B cell (primary cell): ENCODE results near the gene EIF4G1.

Source experiments
- EZH2 ChIP-seq: IDR thresholded peaks from 2 replicates; pipeline ENCODE4 v1.6.1; 2012; ENCODE audit warnings: borderline replicate concordance, low read depth, mild to moderate bottlenecking, moderate library complexity, low read length; ENCODE audit not compliant: insufficient read depth, poor library complexity, severe bottlenecking
- TF ChIP-seq, protein P1 (sequence below): fragments of 200-600 bp; IDR thresholded peaks from one replicate; pipeline ENCODE4 v1.8.0; 2022; ENCODE audit warnings: antibody characterized with exemption, mild to moderate bottlenecking

DNA sequence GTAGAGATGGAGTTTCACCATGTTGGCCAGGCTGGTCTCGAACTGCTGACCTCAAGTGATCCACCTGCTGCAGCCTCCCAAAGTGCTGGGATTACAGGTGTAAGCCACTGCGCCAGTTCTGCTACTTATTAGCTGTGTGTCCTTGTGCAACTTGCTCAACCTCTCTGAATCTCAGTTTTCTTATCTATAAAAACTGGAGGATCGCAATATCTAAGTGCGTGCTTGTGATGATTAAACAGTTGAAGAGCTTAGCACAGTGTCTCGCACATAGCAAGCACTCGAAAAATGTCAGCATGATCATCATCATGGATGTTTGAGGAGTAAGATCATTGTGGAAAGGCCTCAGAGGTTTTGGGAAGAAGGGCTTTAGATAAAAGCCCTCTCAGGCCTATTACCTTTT is 36.2 kb downstream of the EIF4G1 start:
- TF ChIP-seq, protein P1, sequence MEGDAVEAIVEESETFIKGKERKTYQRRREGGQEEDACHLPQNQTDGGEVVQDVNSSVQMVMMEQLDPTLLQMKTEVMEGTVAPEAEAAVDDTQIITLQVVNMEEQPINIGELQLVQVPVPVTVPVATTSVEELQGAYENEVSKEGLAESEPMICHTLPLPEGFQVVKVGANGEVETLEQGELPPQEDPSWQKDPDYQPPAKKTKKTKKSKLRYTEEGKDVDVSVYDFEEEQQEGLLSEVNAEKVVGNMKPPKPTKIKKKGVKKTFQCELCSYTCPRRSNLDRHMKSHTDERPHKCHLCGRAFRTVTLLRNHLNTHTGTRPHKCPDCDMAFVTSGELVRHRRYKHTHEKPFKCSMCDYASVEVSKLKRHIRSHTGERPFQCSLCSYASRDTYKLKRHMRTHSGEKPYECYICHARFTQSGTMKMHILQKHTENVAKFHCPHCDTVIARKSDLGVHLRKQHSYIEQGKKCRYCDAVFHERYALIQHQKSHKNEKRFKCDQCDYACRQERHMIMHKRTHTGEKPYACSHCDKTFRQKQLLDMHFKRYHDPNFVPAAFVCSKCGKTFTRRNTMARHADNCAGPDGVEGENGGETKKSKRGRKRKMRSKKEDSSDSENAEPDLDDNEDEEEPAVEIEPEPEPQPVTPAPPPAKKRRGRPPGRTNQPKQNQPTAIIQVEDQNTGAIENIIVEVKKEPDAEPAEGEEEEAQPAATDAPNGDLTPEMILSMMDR = no peak
- TF ChIP-seq EZH2 = no peak
